ENCODE results near the gene EPB41L3.

Gene EPB41L3

GRCh38 chr18:5524660-5525059 is 19.1 kb downstream of the EPB41L3 start:
- Histone ChIP-seq H3K4me2 (no peak overlapping the region), H3K36me3 (ENCODE audit: insufficient read depth) (no peaks in the 10 kb centered on the region), H4K20me1 (ENCODE audit: insufficient read depth) (no peaks in the 10 kb centered on the region), H2AFZ (ENCODE audit: low read depth) (no peak overlapping the region), H3K4me3 (IDR thresholded peaks at IDR 0.05; ENCODE audit: insufficient read depth, low read depth, low read length) (no peak overlapping the region), H3K27ac (no peak overlapping the region), H3K9ac (no peak overlapping the region), H3K79me2 (ENCODE audit: insufficient read depth, low read depth) (no peaks in the 10 kb centered on the region), H3K27me3 (ENCODE audit: insufficient read depth, low read depth) (no peaks in the 10 kb centered on the region), H3K4me1 (ENCODE audit: low read depth, poor library complexity, severe bottlenecking) (no peaks in the 10 kb centered on the region)
- TF ChIP-seq, protein P1, sequence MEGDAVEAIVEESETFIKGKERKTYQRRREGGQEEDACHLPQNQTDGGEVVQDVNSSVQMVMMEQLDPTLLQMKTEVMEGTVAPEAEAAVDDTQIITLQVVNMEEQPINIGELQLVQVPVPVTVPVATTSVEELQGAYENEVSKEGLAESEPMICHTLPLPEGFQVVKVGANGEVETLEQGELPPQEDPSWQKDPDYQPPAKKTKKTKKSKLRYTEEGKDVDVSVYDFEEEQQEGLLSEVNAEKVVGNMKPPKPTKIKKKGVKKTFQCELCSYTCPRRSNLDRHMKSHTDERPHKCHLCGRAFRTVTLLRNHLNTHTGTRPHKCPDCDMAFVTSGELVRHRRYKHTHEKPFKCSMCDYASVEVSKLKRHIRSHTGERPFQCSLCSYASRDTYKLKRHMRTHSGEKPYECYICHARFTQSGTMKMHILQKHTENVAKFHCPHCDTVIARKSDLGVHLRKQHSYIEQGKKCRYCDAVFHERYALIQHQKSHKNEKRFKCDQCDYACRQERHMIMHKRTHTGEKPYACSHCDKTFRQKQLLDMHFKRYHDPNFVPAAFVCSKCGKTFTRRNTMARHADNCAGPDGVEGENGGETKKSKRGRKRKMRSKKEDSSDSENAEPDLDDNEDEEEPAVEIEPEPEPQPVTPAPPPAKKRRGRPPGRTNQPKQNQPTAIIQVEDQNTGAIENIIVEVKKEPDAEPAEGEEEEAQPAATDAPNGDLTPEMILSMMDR (conservative IDR thresholded peaks at IDR 0.05; ENCODE audit: low read depth, low read length) = no peak

DNA sequence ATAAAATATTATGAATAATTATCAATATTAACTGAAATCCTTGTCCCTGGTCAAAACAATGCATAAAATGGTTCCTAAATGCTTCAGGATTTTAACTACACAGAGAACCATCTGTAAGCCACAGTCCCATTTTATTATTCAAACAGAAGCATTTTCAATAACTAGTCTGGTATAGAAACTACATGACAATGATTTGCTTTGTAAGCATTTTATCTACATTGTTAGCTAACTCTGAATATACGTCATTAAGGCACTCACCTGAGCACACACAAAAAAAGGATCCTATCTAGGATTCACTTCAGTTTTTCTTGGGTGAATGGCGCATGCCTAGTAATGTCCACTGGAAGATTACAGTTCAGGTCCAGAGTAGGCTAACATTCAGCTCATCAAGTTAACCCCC is 22.8 kb downstream of the EPB41L3 start:
- Histone ChIP-seq H3K4me1 (ENCODE audit: low read depth, poor library complexity, severe bottlenecking) (no peaks in the 10 kb centered on the region), H3K36me3 (ENCODE audit: insufficient read depth) (no peaks in the 10 kb centered on the region), H2AFZ (ENCODE audit: low read depth) (no peak overlapping the region), H3K79me2 (ENCODE audit: insufficient read depth, low read depth) (no peaks in the 10 kb centered on the region), H3K27me3 (ENCODE audit: insufficient read depth, low read depth) (no peaks in the 10 kb centered on the region), H3K27ac (no peak overlapping the region), H3K9ac (no peak overlapping the region), H3K4me3 (IDR thresholded peaks at IDR 0.05; ENCODE audit: insufficient read depth, low read depth, low read length) (no peak overlapping the region), H3K4me2 (no peak overlapping the region), H4K20me1 (ENCODE audit: insufficient read depth) (no peaks in the 10 kb centered on the region)
- TF ChIP-seq, protein P1 (conservative IDR thresholded peaks at IDR 0.05; ENCODE audit: low read depth, low read length) = no peak

DNA sequence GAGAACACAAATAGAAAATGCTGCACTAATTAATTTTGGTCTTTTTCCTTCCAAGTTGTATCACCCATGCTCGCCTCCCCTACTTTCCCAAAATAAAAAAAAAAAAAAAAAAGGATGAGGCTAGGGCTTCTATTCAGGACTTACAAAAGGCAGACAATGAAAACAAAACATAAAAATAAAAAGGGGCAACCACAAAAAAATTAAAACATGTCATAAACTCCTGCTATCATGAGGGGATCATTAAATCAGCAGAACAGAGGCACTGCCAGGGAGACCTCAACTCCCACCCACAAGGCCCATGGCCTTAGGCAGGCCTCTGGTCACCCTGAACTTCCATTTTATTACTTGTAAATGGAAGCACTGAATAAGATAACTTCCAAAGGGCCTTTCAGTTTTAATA is 23.3 kb downstream of the EPB41L3 start:
- H3K4me1 ChIP-seq (ENCODE audit: low read depth, poor library complexity, severe bottlenecking) = no peaks in the 10 kb centered on the region
- H3K27me3 ChIP-seq (ENCODE audit: insufficient read depth, low read depth) = no peaks in the 10 kb centered on the region
- TF ChIP-seq, protein P1 (conservative IDR thresholded peaks at IDR 0.05; ENCODE audit: low read depth, low read length) = no peak
- no peak overlapping the region for H3K9ac ChIP-seq
- H3K36me3 ChIP-seq (ENCODE audit: insufficient read depth) = no peaks in the 10 kb centered on the region
- no peaks in the 10 kb centered on the region for H4K20me1 ChIP-seq (ENCODE audit: insufficient read depth)
- H3K4me3 ChIP-seq (IDR thresholded peaks at IDR 0.05; ENCODE audit: insufficient read depth, low read depth, low read length) = no peak overlapping the region
- no peak overlapping the region for H3K4me2 ChIP-seq
- no peak overlapping the region for H2AFZ ChIP-seq (ENCODE audit: low read depth)
- no peaks in the 10 kb centered on the region for H3K79me2 ChIP-seq (ENCODE audit: insufficient read depth, low read depth)
- H3K27ac ChIP-seq = no peak overlapping the region

DNA sequence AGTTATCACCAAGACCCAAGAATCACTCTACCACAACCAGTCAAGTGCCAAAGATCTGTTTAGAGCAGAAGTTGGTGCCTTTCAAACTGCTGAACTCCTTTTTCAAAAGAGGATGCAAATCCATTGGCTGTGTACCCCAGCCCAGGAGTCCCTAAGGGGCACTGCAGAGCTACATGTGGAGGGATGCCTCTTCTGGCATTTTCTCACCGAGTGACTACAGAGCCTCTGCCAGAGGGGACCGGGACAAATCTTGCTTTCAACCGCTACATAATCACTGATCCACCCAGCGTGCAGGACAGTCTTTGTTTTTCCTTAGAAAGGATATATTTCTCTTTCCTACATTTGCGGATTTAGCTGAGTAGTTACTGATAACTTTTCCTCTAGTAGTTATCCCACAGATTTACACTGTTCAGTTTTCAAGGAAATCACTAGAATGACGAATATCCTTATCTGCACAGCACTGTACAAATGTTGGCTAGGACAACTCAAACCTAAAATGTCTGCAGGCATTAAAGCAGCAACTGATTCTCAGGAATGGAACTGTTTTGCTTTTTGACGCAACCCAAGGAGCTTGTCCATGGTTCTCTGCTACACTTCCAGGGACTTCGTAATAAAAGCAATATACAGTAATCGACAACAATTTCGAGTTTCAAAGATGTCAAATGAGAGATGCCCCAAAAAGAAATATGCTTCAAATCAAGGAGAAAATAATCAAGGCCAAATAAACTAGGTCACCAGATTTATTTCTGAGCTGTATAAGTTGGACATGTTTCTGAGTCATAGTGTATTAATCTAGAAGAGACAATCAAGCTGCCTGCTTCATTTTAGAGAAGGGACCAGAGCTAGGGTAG is 24.1 kb downstream of the EPB41L3 start:
- TF ChIP-seq, protein P1 (conservative IDR thresholded peaks at IDR 0.05; ENCODE audit: low read depth, low read length) = no peak
- Histone ChIP-seq H2AFZ (ENCODE audit: low read depth) (no peak overlapping the region), H3K79me2 (ENCODE audit: insufficient read depth, low read depth) (no peaks in the 10 kb centered on the region), H3K36me3 (ENCODE audit: insufficient read depth) (no peaks in the 10 kb centered on the region), H4K20me1 (ENCODE audit: insufficient read depth) (no peaks in the 10 kb centered on the region), H3K4me3 (IDR thresholded peaks at IDR 0.05; ENCODE audit: insufficient read depth, low read depth, low read length) (no peak overlapping the region), H3K27ac (no peak overlapping the region), H3K27me3 (ENCODE audit: insufficient read depth, low read depth) (no peaks in the 10 kb centered on the region), H3K9ac (no peak overlapping the region), H3K4me2 (no peak overlapping the region), H3K4me1 (ENCODE audit: low read depth, poor library complexity, severe bottlenecking) (no peaks in the 10 kb centered on the region)
